Caco-2 (cell line): ENCODE data around the gene RAP2B. TPM values are rescaled to one million over a fixed set of nuclear protein-coding genes. Genes with fewer than 3 reads are reported as not detected.
"Not testable (repeated sequence)": the region's sequence is repeated elsewhere in the genome, so short reads cannot be mapped to it uniquely, and the experiment has no call there.

Experiments used
- Bru-seq: library from RNA; stranded (reverse); fragments of 400-500 nt; gene quantifications from one replicate; lab custom pipeline; 2021; lab: Mats Ljungman, UMichigan
- BruChase-seq, 2 experiments: library from RNA; stranded (reverse); fragments of 400-500 nt; gene quantifications; one replicate each; lab custom pipeline; 2021; lab: Mats Ljungman, UMichigan
- BruUV-seq: library from RNA; stranded (reverse); fragments of 400-500 nt; replicated peaks from 2 replicates; lab custom pipeline; 2021; lab: Mats Ljungman, UMichigan
- CTCF ChIA-PET: fragments of 300-600 bp; sonication (Branson Sonifier 250); formaldehyde crosslinking; loops from one replicate; lab custom pipeline; 2022; ENCODE audit warnings: antibody characterized with exemption; lab: Charles Lee
- POLR2A ChIA-PET: fragments of 300-600 bp; sonication (Branson Sonifier 250); formaldehyde crosslinking; loops from one replicate; lab custom pipeline; 2022; ENCODE audit warnings: antibody characterized with exemption; lab: Charles Lee
- DNase-seq, 2 experiments: peaks; one replicate each; pipeline versions ENCODE4 v3.0.0 to v3.0.0-alpha.2; 2020 to 2022
- H3K27me3 ChIP-seq: replicated peaks from 2 replicates; pipeline ENCODE4 v1.6.0; 2011; ENCODE audit warnings: low read length; ENCODE audit not compliant: control insufficient read depth, insufficient read depth
- H3K36me3 ChIP-seq: 2 replicates; pipeline ENCODE4 v1.5.1; 2011; ENCODE audit warnings: low read length; ENCODE audit not compliant: control insufficient read depth, insufficient read depth
- H3K4me1 ChIP-seq: fragments of 250-450 bp; sonication (Bioruptor Pico); 2 replicates; pipeline ENCODE4 v1.5.1; 2020; ENCODE audit warnings: mild to moderate bottlenecking
- H3K4me3 ChIP-seq: 2 replicates; pipeline ENCODE4 v1.5.1; 2011; ENCODE audit warnings: low read depth, mild to moderate bottlenecking, control low read depth, low read length
- H3K9me3 ChIP-seq: fragments of 250-450 bp; sonication (Bioruptor Pico); 2 replicates; pipeline ENCODE4 v1.5.1; 2020; ENCODE audit warnings: mild to moderate bottlenecking, moderate library complexity
- H3K27ac Mint-ChIP-seq: one replicate; pipeline ENCODE4 v1.8.0; 2022; ENCODE audit warnings: mixed read lengths; ENCODE audit not compliant: unreplicated experiment
- H3K27me3 Mint-ChIP-seq: one replicate; pipeline ENCODE4 v1.8.0; 2022; ENCODE audit warnings: mixed read lengths; ENCODE audit not compliant: insufficient read depth, unreplicated experiment
- H3K36me3 Mint-ChIP-seq: one replicate; pipeline ENCODE4 v1.8.0; 2022; ENCODE audit warnings: mild to moderate bottlenecking, mixed read lengths; ENCODE audit not compliant: insufficient read depth, unreplicated experiment
- H3K4me1 Mint-ChIP-seq: one replicate; pipeline ENCODE4 v1.8.0; 2022; ENCODE audit warnings: low read depth, mixed read lengths; ENCODE audit not compliant: unreplicated experiment
- H3K4me3 Mint-ChIP-seq: one replicate; pipeline ENCODE4 v1.8.0; 2022; ENCODE audit warnings: mild to moderate bottlenecking, moderate library complexity, mixed read lengths; ENCODE audit not compliant: unreplicated experiment
- H3K9me3 Mint-ChIP-seq: one replicate; pipeline ENCODE4 v1.8.0; 2022; ENCODE audit warnings: mixed read lengths; ENCODE audit not compliant: unreplicated experiment
- intact Hi-C: fragments of 100-400 bp; cut with micrococcal nuclease; formaldehyde crosslinking; loops from one replicate; pipeline ENCODE4 v1.10.0; 2022; ENCODE audit not compliant: unreplicated experiment
- long read RNA-seq: library from polyadenylated mRNA; stranded (forward); transcript quantifications from one replicate; pipeline ENCODE4 v2.0.0, GENCODE V29; 2022
- total RNA-seq: library from RNA; stranded (reverse); gene quantifications from 2 replicates; pipeline ENCODE4 v1.2.3, GENCODE V29; 2022
- TF ChIP-seq, protein P1 (sequence below), 2 experiments: fragments of 200-600 bp in 1 of 2; IDR thresholded peaks; 1 replicate in 1 of 2; 2 replicates in 1 of 2; pipeline versions ENCODE4 v1.5.1 to v1.8.0; 2011 to 2022; ENCODE audit warnings: antibody characterized with exemption in 1 of 2, control low read depth in 1 of 2, inconsistent platforms in 1 of 2, low read depth in 1 of 2, low read length in 1 of 2, mild to moderate bottlenecking in 1 of 2, moderate library complexity in 1 of 2; ENCODE audit not compliant: insufficient read depth in 1 of 2, severe bottlenecking in 1 of 2, unreplicated experiment in 1 of 2

The RAP2B gene
- total RNA-seq (11.5 and 13.2 TPM in 2 replicates), Bru-seq, nascent RNA (percentile 89 among the genes with signal in this experiment), BruChase-seq, experiment 1, labeled RNA remaining after a 2-hour chase (percentile 98 among the genes with signal in this experiment), BruChase-seq, experiment 2, labeled RNA remaining after a 6-hour chase (percentile 93 among the genes with signal in this experiment)
- long read RNA-seq, full-length matches to known transcripts: 32 of 33 reads
- long read RNA-seq, partial matches to known transcripts: 0 of 33 reads
- long read RNA-seq, other reads (novel, unspliced or antisense): 1 of 33 reads

DNA sequence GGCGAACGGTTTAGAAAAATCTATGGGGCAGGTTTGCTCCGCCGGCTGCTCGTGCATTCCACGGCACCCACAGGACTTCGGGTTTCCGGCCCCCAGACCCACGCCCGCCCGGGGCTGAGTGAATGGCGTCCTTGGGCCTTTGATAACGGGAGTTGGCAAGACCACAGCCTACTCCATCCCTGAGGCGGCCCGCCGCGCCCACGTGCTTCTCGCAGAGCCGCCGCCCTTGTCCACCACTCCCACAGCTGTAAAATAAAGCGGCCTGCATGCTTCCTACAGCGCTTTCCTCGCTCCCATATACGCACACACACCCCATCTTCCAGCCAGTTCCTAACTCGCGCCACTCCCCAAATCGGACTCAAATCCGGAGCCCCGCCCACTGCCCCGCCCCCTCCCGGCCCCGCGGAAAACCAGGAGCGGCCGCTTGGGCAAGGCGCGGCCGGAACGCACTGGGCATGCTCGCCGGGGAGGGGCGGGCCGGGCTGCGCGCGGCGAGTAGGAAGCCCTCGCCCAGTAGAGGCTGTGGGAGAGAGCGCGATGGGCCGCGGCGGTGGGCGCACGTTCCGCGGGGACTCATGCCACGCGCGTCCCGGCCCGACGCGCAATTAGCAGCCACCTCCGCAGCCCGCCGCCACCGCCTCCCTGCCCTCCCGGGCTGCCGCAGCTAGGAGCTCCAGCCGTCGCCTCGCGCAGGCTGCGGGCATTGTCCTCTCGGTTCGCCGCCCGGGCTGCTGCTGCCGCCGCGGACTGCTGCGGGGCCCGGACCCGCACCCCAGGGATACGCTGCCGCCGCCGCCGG is at the start of gene RAP2B:
Gene RAP2B (plus strand): TSS at position 513 of the 799 bp plus-strand sequence. CDS start 468 bp downstream, outside the sequence.
- peaks cover 18% of the 10 kb centered on the region for H3K4me1 Mint-ChIP-seq
- intact Hi-C loops: loop anchor here (1.0 to 10.0 kb wide), 7 partner anchors 24 to 433 kb away; no protein-coding TSS in a partner anchor
- peak; percentile 91 to 95 for DNase-seq
- TF ChIP-seq, protein P1, sequence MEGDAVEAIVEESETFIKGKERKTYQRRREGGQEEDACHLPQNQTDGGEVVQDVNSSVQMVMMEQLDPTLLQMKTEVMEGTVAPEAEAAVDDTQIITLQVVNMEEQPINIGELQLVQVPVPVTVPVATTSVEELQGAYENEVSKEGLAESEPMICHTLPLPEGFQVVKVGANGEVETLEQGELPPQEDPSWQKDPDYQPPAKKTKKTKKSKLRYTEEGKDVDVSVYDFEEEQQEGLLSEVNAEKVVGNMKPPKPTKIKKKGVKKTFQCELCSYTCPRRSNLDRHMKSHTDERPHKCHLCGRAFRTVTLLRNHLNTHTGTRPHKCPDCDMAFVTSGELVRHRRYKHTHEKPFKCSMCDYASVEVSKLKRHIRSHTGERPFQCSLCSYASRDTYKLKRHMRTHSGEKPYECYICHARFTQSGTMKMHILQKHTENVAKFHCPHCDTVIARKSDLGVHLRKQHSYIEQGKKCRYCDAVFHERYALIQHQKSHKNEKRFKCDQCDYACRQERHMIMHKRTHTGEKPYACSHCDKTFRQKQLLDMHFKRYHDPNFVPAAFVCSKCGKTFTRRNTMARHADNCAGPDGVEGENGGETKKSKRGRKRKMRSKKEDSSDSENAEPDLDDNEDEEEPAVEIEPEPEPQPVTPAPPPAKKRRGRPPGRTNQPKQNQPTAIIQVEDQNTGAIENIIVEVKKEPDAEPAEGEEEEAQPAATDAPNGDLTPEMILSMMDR (IDR thresholded peaks at IDR 0.05; ENCODE audit: insufficient read depth in 1 of 2, low read depth in 1 of 2, low read length in 1 of 2, severe bottlenecking in 1 of 2, unreplicated experiment in 1 of 2): no peak
- H3K36me3 Mint-ChIP-seq: peaks cover 19% of the 10 kb centered on the region
- ChIA-PET POLR2A (interaction anchor here (0.6 to 1.2 kb wide), 5 partner anchors 98 to 959 kb away, joined by 3 to 4 read pairs (median 4); partner anchors contain the start of gene ARHGEF26), CTCF (interaction anchor here (1.0 to 2.4 kb wide), 5 partner anchors 10 to 129 kb away, joined by 3 to 16 read pairs (median 4); no protein-coding TSS in a partner anchor)
- H3K4me1 ChIP-seq: peaks cover 32% of the 10 kb centered on the region
- no peaks in the 10 kb centered on the region for H3K27me3 Mint-ChIP-seq
- no peaks in the 10 kb centered on the region for H3K9me3 ChIP-seq
- no peaks in the 10 kb centered on the region for H3K36me3 ChIP-seq
- H3K27me3 ChIP-seq: no peaks in the 10 kb centered on the region
- H3K9me3 Mint-ChIP-seq: no peaks in the 10 kb centered on the region
- peak within 1 kb of the TSS; percentile 89 for H3K27ac Mint-ChIP-seq
- BruUV-seq: no TSS peak
- H3K4me3 ChIP-seq: peak within 1 kb of the TSS; percentile 82
- peak within 1 kb of the TSS; percentile 93 for H3K4me3 Mint-ChIP-seq

DNA sequence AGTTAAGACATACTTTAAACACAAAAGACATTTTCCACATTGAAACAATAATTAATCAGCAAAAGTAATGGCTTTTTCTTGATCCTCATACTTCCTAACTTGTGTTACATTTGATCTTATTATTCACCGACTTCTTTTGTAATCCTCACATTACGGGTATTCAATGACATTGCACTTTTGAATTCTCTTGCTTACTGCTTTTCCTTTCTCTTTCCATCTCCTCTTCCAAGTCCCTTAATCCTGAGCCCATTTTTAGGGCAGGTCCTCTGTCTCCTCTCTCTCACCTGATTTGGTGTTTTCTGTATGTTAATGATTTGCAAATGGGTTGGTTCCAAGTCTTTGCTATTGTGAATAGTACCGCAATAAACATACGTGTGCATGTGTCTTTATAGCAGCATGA is 48.5 kb upstream of the RAP2B start:
- intact Hi-C loops: no loop called here
- CTCF ChIA-PET: no interaction called here
- no peaks in the 10 kb centered on the region for H3K4me1 ChIP-seq
- H3K27me3 Mint-ChIP-seq: no peaks in the 10 kb centered on the region
- H3K4me3 Mint-ChIP-seq: no peak overlapping the region
- H3K36me3 ChIP-seq: no peaks in the 10 kb centered on the region
- no peaks in the 10 kb centered on the region for H3K36me3 Mint-ChIP-seq
- no peak for DNase-seq
- TF ChIP-seq, protein P1 (IDR thresholded peaks at IDR 0.05; ENCODE audit: insufficient read depth in 1 of 2, low read depth in 1 of 2, low read length in 1 of 2, severe bottlenecking in 1 of 2, unreplicated experiment in 1 of 2): no peak
- no peaks in the 10 kb centered on the region for H3K4me1 Mint-ChIP-seq
- H3K27ac Mint-ChIP-seq: no peak overlapping the region
- no TSS peak for BruUV-seq
- H3K9me3 ChIP-seq: no peaks in the 10 kb centered on the region
- no peaks in the 10 kb centered on the region for H3K9me3 Mint-ChIP-seq
- no peaks in the 10 kb centered on the region for H3K27me3 ChIP-seq
- POLR2A ChIA-PET: no interaction called here
- no peak overlapping the region for H3K4me3 ChIP-seq

DNA sequence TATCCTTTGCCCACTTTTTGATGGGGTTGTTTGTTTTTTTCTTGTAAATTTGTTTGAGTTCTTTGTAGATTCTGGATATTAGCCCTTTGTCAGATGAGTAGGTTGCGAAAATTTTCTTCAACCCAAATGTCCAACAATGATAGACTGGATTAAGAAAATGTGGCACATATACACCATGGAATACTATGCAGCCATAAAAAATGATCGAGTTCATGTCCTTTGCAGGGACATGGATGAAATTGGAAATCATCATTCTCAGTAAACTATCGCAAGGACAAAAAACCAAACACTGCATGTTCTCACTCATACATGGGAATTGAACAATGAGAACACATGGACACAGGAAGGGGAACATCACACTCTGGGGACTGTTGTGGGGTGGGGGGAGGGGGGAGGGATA is 47.8 kb upstream of the RAP2B start:
- POLR2A ChIA-PET, H3K27me3 Mint-ChIP-seq, CTCF ChIA-PET, H3K4me1 ChIP-seq, H3K9me3 ChIP-seq, DNase-seq, intact Hi-C loops, H3K4me3 ChIP-seq, H3K9me3 Mint-ChIP-seq, BruUV-seq, H3K36me3 Mint-ChIP-seq, H3K27ac Mint-ChIP-seq, H3K4me1 Mint-ChIP-seq, H3K36me3 ChIP-seq, H3K27me3 ChIP-seq, H3K4me3 Mint-ChIP-seq: not testable (repeated sequence)
